HepG2 (cell line): ENCODE results near the gene ZFP90. TPM values are rescaled to one million over a fixed set of nuclear protein-coding genes. Genes with fewer than 3 reads are reported as not detected.

ENCODE experiments used
- ARNT ChIP-seq: fragments of 450-650 bp; IDR thresholded peaks from 2 replicates; pipeline ENCODE4 v1.6.1; 2017
- ARNT2 ChIP-seq: sonication (generic); formaldehyde crosslinking; IDR thresholded peaks from 2 replicates; pipeline ENCODE4 v1.8.0; 2022; ENCODE audit warnings: mild to moderate bottlenecking, low read depth, missing genetic modification reagents, moderate library complexity
- ASH2L ChIP-seq: fragments of 300-600, 200-600 bp; sonication (generic); IDR thresholded peaks from 2 replicates; pipeline ENCODE4 v1.7.0; 2017; ENCODE audit warnings: low read depth, mild to moderate bottlenecking, moderate library complexity, mixed read lengths, low read length; ENCODE audit not compliant: insufficient read length
- CREBL2 ChIP-seq: sonication (generic); formaldehyde crosslinking; IDR thresholded peaks from 2 replicates; pipeline ENCODE4 v1.8.1; 2023; ENCODE audit warnings: missing genetic modification reagents, mild to moderate bottlenecking, borderline replicate concordance
- ETS1 ChIP-seq: sonication (generic); formaldehyde crosslinking; IDR thresholded peaks from 2 replicates; pipeline ENCODE4 v1.4.0; 2020; ENCODE audit warnings: missing genetic modification reagents
- HNRNPH1 ChIP-seq: fragments of 200-400 bp; formaldehyde crosslinking; optimal IDR thresholded peaks from 2 replicates; pipeline ENCODE3; 2017; ENCODE audit warnings: mild to moderate bottlenecking, low read depth, low read length
- HOXA7 ChIP-seq: sonication (generic); formaldehyde crosslinking; IDR thresholded peaks from 2 replicates; pipeline ENCODE4 v1.8.1; 2022; ENCODE audit warnings: mild to moderate bottlenecking, missing genetic modification reagents, moderate library complexity
- KDM5B ChIP-seq: sonication (generic); formaldehyde crosslinking; IDR thresholded peaks from 2 replicates; pipeline ENCODE4 v1.4.0; 2020; ENCODE audit warnings: missing genetic modification reagents, mild to moderate bottlenecking, borderline replicate concordance
- KLF13 ChIP-seq: sonication (generic); formaldehyde crosslinking; IDR thresholded peaks from 2 replicates; pipeline ENCODE4 v1.4.0; 2020; ENCODE audit warnings: mild to moderate bottlenecking, missing genetic modification reagents
- MEIS2 ChIP-seq: sonication (generic); formaldehyde crosslinking; IDR thresholded peaks from 2 replicates; pipeline ENCODE4 v1.9.0; 2021; ENCODE audit warnings: mild to moderate bottlenecking, missing genetic modification reagents
- MXD4 ChIP-seq: IDR thresholded peaks from 2 replicates; pipeline ENCODE4 v1.6.1; 2016; ENCODE audit warnings: mild to moderate bottlenecking, missing biosample characterization, missing genetic modification reagents
- NCOA5 ChIP-seq: sonication (generic); formaldehyde crosslinking; IDR thresholded peaks from 2 replicates; pipeline ENCODE4 v1.4.0; 2020; ENCODE audit warnings: missing genetic modification reagents
- PRDM10 ChIP-seq: sonication (generic); formaldehyde crosslinking; IDR thresholded peaks from 2 replicates; pipeline ENCODE4 v1.4.0; 2020; ENCODE audit warnings: low read depth, missing genetic modification reagents
- SP1 ChIP-seq, 2 experiments: fragments of 450-650 bp in 1 of 2; sonication (generic) in 1 of 2; formaldehyde crosslinking in 1 of 2; IDR thresholded peaks; 2 replicates each; pipeline versions ENCODE4 v1.4.0 to v1.6.1; 2016 to 2020; ENCODE audit warnings: missing genetic modification reagents in 1 of 2
- TGIF2 ChIP-seq: IDR thresholded peaks from 2 replicates; pipeline ENCODE4 v1.6.1; 2016; ENCODE audit warnings: control low read depth, missing compliant biosample characterization
- THAP7 ChIP-seq: sonication (generic); formaldehyde crosslinking; IDR thresholded peaks from 2 replicates; pipeline ENCODE4 v1.8.1; 2023; ENCODE audit warnings: mild to moderate bottlenecking, missing genetic modification reagents
- TMF1 ChIP-seq: sonication (generic); formaldehyde crosslinking; IDR thresholded peaks from 2 replicates; pipeline ENCODE4 v1.8.1; 2022; ENCODE audit warnings: low read depth, missing genetic modification reagents
- XBP1 ChIP-seq: sonication (generic); formaldehyde crosslinking; IDR thresholded peaks from 2 replicates; pipeline ENCODE4 v1.5.0; 2020; ENCODE audit warnings: missing genetic modification reagents
- ZBTB20 ChIP-seq: sonication (generic); formaldehyde crosslinking; IDR thresholded peaks from 2 replicates; pipeline ENCODE4 v1.8.1; 2023; ENCODE audit warnings: missing genetic modification reagents, low read depth, mild to moderate bottlenecking, borderline replicate concordance
- ZNF235 ChIP-seq: sonication (generic); formaldehyde crosslinking; IDR thresholded peaks from 2 replicates; pipeline ENCODE4 v1.8.1; 2023; ENCODE audit warnings: mild to moderate bottlenecking, missing genetic modification reagents, borderline replicate concordance
- ZNF430 ChIP-seq: sonication (generic); formaldehyde crosslinking; IDR thresholded peaks from 2 replicates; pipeline ENCODE4 v1.9.0; 2021; ENCODE audit warnings: mild to moderate bottlenecking, missing genetic modification reagents
- ZNF616 ChIP-seq: sonication (generic); formaldehyde crosslinking; IDR thresholded peaks from 2 replicates; pipeline ENCODE4 v1.5.0; 2020; ENCODE audit warnings: low read depth, mild to moderate bottlenecking, missing genetic modification reagents
- ZNF672 ChIP-seq: sonication (generic); formaldehyde crosslinking; IDR thresholded peaks from 2 replicates; pipeline ENCODE4 v1.8.1; 2022; ENCODE audit warnings: missing genetic modification reagents
- ZNF703 ChIP-seq: sonication (generic); formaldehyde crosslinking; IDR thresholded peaks from 2 replicates; pipeline ENCODE4 v1.5.1; 2020; ENCODE audit warnings: missing genetic modification reagents, mild to moderate bottlenecking, moderate library complexity, borderline replicate concordance
- ZNF749 ChIP-seq: sonication (generic); formaldehyde crosslinking; IDR thresholded peaks from 2 replicates; pipeline ENCODE4 v1.8.0; 2022; ENCODE audit warnings: mild to moderate bottlenecking, missing genetic modification reagents, moderate library complexity, borderline replicate concordance
- ZNF850 ChIP-seq: sonication (generic); formaldehyde crosslinking; conservative IDR thresholded peaks from 2 replicates; pipeline ENCODE4 v1.9.0; 2021; ENCODE audit warnings: mild to moderate bottlenecking, missing genetic modification reagents
- polyA plus RNA-seq, 8 experiments: library from polyadenylated mRNA; depleted of rRNA in 3 of 8; stranded (reverse) in 7 of 8; unstranded in 1 of 8; fragments of >200 nt; fragmentation: Illumina TruSeq in 4 of 8; extraction: Trizol in 4 of 8; gene quantifications; 2 replicates each; pipeline versions ENCODE4 v1.2.1 to v1.2.3, GENCODE V29; 2011 to 2016; ENCODE audit warnings: low read depth in 4 of 8, missing spikeins in 1 of 8, mixed read lengths in 1 of 8; ENCODE audit not compliant: insufficient read depth in 1 of 8
- total RNA-seq, 5 experiments: library from RNA; depleted of rRNA; stranded (reverse); fragments of >200 nt; fragmentation: Illumina TruSeq; extraction: Trizol; gene quantifications; 2 replicates each; pipeline ENCODE4 v1.2.3, GENCODE V29; 2016; ENCODE audit warnings: low read depth in 1 of 5

Gene ZFP90
- total and polyA plus RNA-seq, 2 of the 13 experiments (the other 11 are each of a cell fraction or from before 2014, with no cell fraction given) = 17.6 to 18.9 TPM

GRCh38 chr16:68526143-68526781 lies 12.8 kb upstream of the ZFP90 start (continued):
- TF ChIP-seq ZNF703 (CRISPR knock-in tag) = no peak
- TF ChIP-seq THAP7 (CRISPR knock-in tag) = no peak
- TF ChIP-seq TMF1 (CRISPR knock-in tag) = no peak
- no peak for TF ChIP-seq ZNF430 (CRISPR knock-in tag)
- TF ChIP-seq KLF13 (CRISPR knock-in tag) = no peak
- TF ChIP-seq CREBL2 (CRISPR knock-in tag) = no peak
- no peak for TF ChIP-seq ZNF616 (CRISPR knock-in tag)
- TF ChIP-seq NCOA5 = no peak
- TF ChIP-seq ARNT = no peak
- TF ChIP-seq TGIF2 = no peak
- TF ChIP-seq KDM5B (CRISPR knock-in tag) = no peak
- TF ChIP-seq HNRNPH1 = no peak
- no peak for TF ChIP-seq ARNT2 (CRISPR knock-in tag)
- no peak for TF ChIP-seq ZNF672 (CRISPR knock-in tag)
- no peak for TF ChIP-seq ZNF235
- TF ChIP-seq ZNF749 (CRISPR knock-in tag) = no peak
- TF ChIP-seq ETS1 = no peak
- no peak for TF ChIP-seq MXD4
- no peak for TF ChIP-seq ZBTB20
- no peak for TF ChIP-seq XBP1
- TF ChIP-seq SP1 (IDR thresholded peaks at IDR 0.05) = no peak
- TF ChIP-seq SP1 (CRISPR knock-in tag; IDR thresholded peaks at IDR 0.05) = no peak
- TF ChIP-seq ASH2L = no peak
- TF ChIP-seq ZNF850 = no peak
- TF ChIP-seq PRDM10 = no peak
- TF ChIP-seq HOXA7 = no peak
- TF ChIP-seq MEIS2 (CRISPR knock-in tag) = no peak
